Activated T-cell treated with anti-CD3 and anti-CD28 coated beads, Interleukin-2, amount 50 U/mL, for 24 hours (primary cell): Measurements from ENCODE around the gene PDE9A.
"Not testable (repeated sequence)": the region's sequence is repeated elsewhere in the genome, so short reads cannot be mapped to it uniquely, and the experiment has no call there.

ENCODE experiments used
- DNase-seq: peaks from one replicate; pipeline ENCODE4 v3.0.0-alpha.2; 2020
- H3K27ac Mint-ChIP-seq: 2 replicates; pipeline ENCODE4 v1.8.0; 2020; ENCODE audit warnings: mild to moderate bottlenecking, mixed read lengths
- H3K27me3 Mint-ChIP-seq: 2 replicates; pipeline ENCODE4 v1.8.0; 2020; ENCODE audit warnings: mixed read lengths
- H3K36me3 Mint-ChIP-seq: 2 replicates; pipeline ENCODE4 v1.8.0; 2020; ENCODE audit warnings: low read depth, mixed read lengths
- H3K4me1 Mint-ChIP-seq: 2 replicates; pipeline ENCODE4 v1.8.0; 2020; ENCODE audit warnings: low read depth, mixed read lengths
- H3K4me3 Mint-ChIP-seq: 2 replicates; pipeline ENCODE4 v1.8.0; 2020; ENCODE audit warnings: mild to moderate bottlenecking, moderate library complexity, mixed read lengths
- H3K9me3 Mint-ChIP-seq: 2 replicates; pipeline ENCODE4 v1.8.0; 2020; ENCODE audit warnings: mixed read lengths

PDE9A gene

GRCh38 chr21:42703136-42703908 lies 49.9 kb downstream of the PDE9A start:
- H3K27me3 Mint-ChIP-seq: no peaks in the 10 kb centered on the region
- no peaks in the 10 kb centered on the region for H3K36me3 Mint-ChIP-seq
- DNase-seq: no peak
- H3K4me3 Mint-ChIP-seq: no peak overlapping the region
- H3K4me1 Mint-ChIP-seq: no peaks in the 10 kb centered on the region
- no peaks in the 10 kb centered on the region for H3K9me3 Mint-ChIP-seq
- no peak overlapping the region for H3K27ac Mint-ChIP-seq

- no peaks in the 10 kb centered on the region for H3K9me3 Mint-ChIP-seq
- H3K36me3 Mint-ChIP-seq: no peaks in the 10 kb centered on the region
- H3K4me1 Mint-ChIP-seq: no peaks in the 10 kb centered on the region
- no peak overlapping the region for H3K27ac Mint-ChIP-seq
- no peak overlapping the region for H3K4me3 Mint-ChIP-seq
- DNase-seq: no peak
- H3K27me3 Mint-ChIP-seq: no peaks in the 10 kb centered on the region
These were observed 50.5 kb downstream of the PDE9A start for GRCh38 chr21:42703965-42704364.

- DNase-seq: no peak
- Mint-ChIP-seq H3K27ac (no peak overlapping the region), H3K27me3 (no peaks in the 10 kb centered on the region), H3K36me3 (no peaks in the 10 kb centered on the region), H3K9me3 (no peaks in the 10 kb centered on the region), H3K4me3 (no peak overlapping the region), H3K4me1 (no peaks in the 10 kb centered on the region)
These were observed 51.4 kb downstream of the PDE9A start for GRCh38 chr21:42704861-42705260.

- no peak for DNase-seq
- Mint-ChIP-seq H3K4me3 (no peak overlapping the region), H3K4me1 (no peaks in the 10 kb centered on the region), H3K36me3 (no peaks in the 10 kb centered on the region), H3K27ac (no peak overlapping the region), H3K27me3 (no peaks in the 10 kb centered on the region), H3K9me3 (no peaks in the 10 kb centered on the region)
These were observed 51.9 kb downstream of the PDE9A start for GRCh38 chr21:42705346-42705745.

- H3K36me3 Mint-ChIP-seq: no peaks in the 10 kb centered on the region
- H3K4me1 Mint-ChIP-seq: no peaks in the 10 kb centered on the region
- no peak overlapping the region for H3K27ac Mint-ChIP-seq
- no peaks in the 10 kb centered on the region for H3K9me3 Mint-ChIP-seq
- no peak overlapping the region for H3K4me3 Mint-ChIP-seq
- no peaks in the 10 kb centered on the region for H3K27me3 Mint-ChIP-seq
- no peak for DNase-seq
These were observed 52.4 kb downstream of the PDE9A start for GRCh38 chr21:42705746-42706374.

- Mint-ChIP-seq H3K9me3 (no peaks in the 10 kb centered on the region), H3K4me1 (no peaks in the 10 kb centered on the region), H3K4me3 (no peak overlapping the region), H3K27ac (no peak overlapping the region), H3K27me3 (no peaks in the 10 kb centered on the region), H3K36me3 (no peaks in the 10 kb centered on the region)
- no peak for DNase-seq
These were observed 53.3 kb downstream of the PDE9A start for GRCh38 chr21:42706765-42707164.

- Mint-ChIP-seq H3K4me3 (no peak overlapping the region), H3K27ac (no peak overlapping the region), H3K27me3 (no peaks in the 10 kb centered on the region), H3K4me1 (no peaks in the 10 kb centered on the region), H3K9me3 (no peaks in the 10 kb centered on the region), H3K36me3 (no peaks in the 10 kb centered on the region)
- DNase-seq: no peak
These were observed 53.9 kb downstream of the PDE9A start for GRCh38 chr21:42707207-42707830.

GRCh38 chr21:42708107-42708506 lies 54.7 kb downstream of the PDE9A start:
- Mint-ChIP-seq H3K4me3 (no peak overlapping the region), H3K27me3 (no peaks in the 10 kb centered on the region), H3K27ac (no peak overlapping the region), H3K9me3 (no peaks in the 10 kb centered on the region), H3K4me1 (no peaks in the 10 kb centered on the region), H3K36me3 (no peaks in the 10 kb centered on the region)
- DNase-seq: no peak

GRCh38 chr21:42708916-42709315 lies 55.5 kb downstream of the PDE9A start:
- H3K27ac Mint-ChIP-seq, H3K4me3 Mint-ChIP-seq, H3K27me3 Mint-ChIP-seq, H3K9me3 Mint-ChIP-seq, H3K36me3 Mint-ChIP-seq, H3K4me1 Mint-ChIP-seq, DNase-seq: not testable (repeated sequence)

- no peaks in the 10 kb centered on the region for H3K4me1 Mint-ChIP-seq
- H3K4me3 Mint-ChIP-seq: no peak overlapping the region
- H3K27me3 Mint-ChIP-seq: no peaks in the 10 kb centered on the region
- H3K36me3 Mint-ChIP-seq: no peaks in the 10 kb centered on the region
- no peaks in the 10 kb centered on the region for H3K9me3 Mint-ChIP-seq
- H3K27ac Mint-ChIP-seq: no peak overlapping the region
- no peak for DNase-seq
These were observed 58.2 kb downstream of the PDE9A start for GRCh38 chr21:42711667-42712066.

- not testable (repeated sequence) for H3K27ac Mint-ChIP-seq, H3K4me1 Mint-ChIP-seq, H3K36me3 Mint-ChIP-seq, H3K27me3 Mint-ChIP-seq, H3K9me3 Mint-ChIP-seq, DNase-seq, H3K4me3 Mint-ChIP-seq
These were observed 62.0 kb downstream of the PDE9A start for GRCh38 chr21:42715427-42715826.

GRCh38 chr21:42716074-42716473 lies 62.7 kb downstream of the PDE9A start:
- Mint-ChIP-seq H3K27me3 (no peaks in the 10 kb centered on the region), H3K9me3 (no peaks in the 10 kb centered on the region), H3K4me1 (no peaks in the 10 kb centered on the region), H3K27ac (no peak overlapping the region), H3K36me3 (no peaks in the 10 kb centered on the region), H3K4me3 (no peak overlapping the region)
- DNase-seq: no peak

- not testable (repeated sequence) for H3K27me3 Mint-ChIP-seq, DNase-seq, H3K36me3 Mint-ChIP-seq, H3K4me1 Mint-ChIP-seq, H3K4me3 Mint-ChIP-seq, H3K27ac Mint-ChIP-seq, H3K9me3 Mint-ChIP-seq
These were observed 67.1 kb downstream of the PDE9A start for GRCh38 chr21:42720484-42720883.

- no peak overlapping the region for H3K4me3 Mint-ChIP-seq
- no peak for DNase-seq
- no peaks in the 10 kb centered on the region for H3K9me3 Mint-ChIP-seq
- no peaks in the 10 kb centered on the region for H3K36me3 Mint-ChIP-seq
- H3K27me3 Mint-ChIP-seq: no peaks in the 10 kb centered on the region
- H3K27ac Mint-ChIP-seq: no peak overlapping the region
- H3K4me1 Mint-ChIP-seq: peaks cover 5% of the 10 kb centered on the region
These were observed 68.0 kb downstream of the PDE9A start for GRCh38 chr21:42721341-42721824.

GRCh38 chr21:42722153-42722552 lies 68.7 kb downstream of the PDE9A start:
- Mint-ChIP-seq H3K9me3 (no peaks in the 10 kb centered on the region), H3K27ac (no peak overlapping the region), H3K27me3 (no peaks in the 10 kb centered on the region)

More at GRCh38 chr21:42722153-42722552, 68.7 kb downstream of the PDE9A start:
- H3K4me1 Mint-ChIP-seq: peaks cover 5% of the 10 kb centered on the region
- no peak for DNase-seq
- no peak overlapping the region for H3K4me3 Mint-ChIP-seq
- no peaks in the 10 kb centered on the region for H3K36me3 Mint-ChIP-seq
